ENCODE measurements around the gene RHBDL3.
"Not testable (repeated sequence)": the region's sequence is repeated elsewhere in the genome, so short reads cannot be mapped to it uniquely, and the experiment has no call there.

RHBDL3 gene

GRCh38 chr17:32331243-32332040 lies 65.8 kb downstream of the RHBDL3 start:
- DNase-seq = no peak

- DNase-seq = no peak
Observed at GRCh38 chr17:32333187-32333586, 67.6 kb downstream of the RHBDL3 start.

DNA sequence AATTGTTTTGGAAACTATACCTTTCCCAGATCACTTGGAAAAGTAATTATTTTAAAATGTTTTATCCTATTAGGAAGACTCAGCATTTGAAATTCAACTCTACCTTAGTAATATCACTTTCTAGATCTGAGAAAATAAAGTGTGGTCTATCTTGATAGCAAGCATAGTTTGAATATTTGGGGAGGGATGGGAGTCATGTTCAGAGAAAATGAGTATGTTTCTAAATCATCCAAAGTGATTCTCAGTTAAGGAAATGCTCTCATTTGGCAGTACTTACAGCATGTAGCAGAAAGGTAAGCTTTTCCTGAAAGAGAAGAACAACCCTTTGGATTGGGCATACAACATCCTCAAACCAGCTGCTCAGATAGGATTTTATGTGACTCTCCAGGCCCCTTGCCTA lies 69.4 kb downstream of the RHBDL3 start:
- no peak for DNase-seq

DNA sequence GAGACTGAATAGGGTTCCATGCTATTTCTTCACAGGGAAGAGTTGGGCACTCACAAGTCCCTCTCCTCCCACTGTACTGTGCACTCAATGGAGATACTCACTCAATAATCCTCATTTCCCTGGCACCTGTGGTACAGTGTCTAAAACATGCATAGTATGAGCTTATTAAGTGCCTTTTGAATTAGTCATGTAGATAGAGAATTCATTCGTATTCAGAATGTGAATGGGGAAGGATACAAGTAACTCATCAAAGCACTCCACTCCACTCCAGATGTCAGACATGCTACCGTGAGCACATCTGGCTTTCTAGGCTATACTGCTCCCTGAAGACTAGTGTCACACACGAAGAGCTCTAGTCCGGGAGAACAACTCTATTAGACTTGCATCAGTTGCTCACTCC lies 70.1 kb downstream of the RHBDL3 start:
- no peak for DNase-seq

- peak; percentile 42 for DNase-seq
Observed at GRCh38 chr17:32341141-32341856, 75.7 kb downstream of the RHBDL3 start.

DNA sequence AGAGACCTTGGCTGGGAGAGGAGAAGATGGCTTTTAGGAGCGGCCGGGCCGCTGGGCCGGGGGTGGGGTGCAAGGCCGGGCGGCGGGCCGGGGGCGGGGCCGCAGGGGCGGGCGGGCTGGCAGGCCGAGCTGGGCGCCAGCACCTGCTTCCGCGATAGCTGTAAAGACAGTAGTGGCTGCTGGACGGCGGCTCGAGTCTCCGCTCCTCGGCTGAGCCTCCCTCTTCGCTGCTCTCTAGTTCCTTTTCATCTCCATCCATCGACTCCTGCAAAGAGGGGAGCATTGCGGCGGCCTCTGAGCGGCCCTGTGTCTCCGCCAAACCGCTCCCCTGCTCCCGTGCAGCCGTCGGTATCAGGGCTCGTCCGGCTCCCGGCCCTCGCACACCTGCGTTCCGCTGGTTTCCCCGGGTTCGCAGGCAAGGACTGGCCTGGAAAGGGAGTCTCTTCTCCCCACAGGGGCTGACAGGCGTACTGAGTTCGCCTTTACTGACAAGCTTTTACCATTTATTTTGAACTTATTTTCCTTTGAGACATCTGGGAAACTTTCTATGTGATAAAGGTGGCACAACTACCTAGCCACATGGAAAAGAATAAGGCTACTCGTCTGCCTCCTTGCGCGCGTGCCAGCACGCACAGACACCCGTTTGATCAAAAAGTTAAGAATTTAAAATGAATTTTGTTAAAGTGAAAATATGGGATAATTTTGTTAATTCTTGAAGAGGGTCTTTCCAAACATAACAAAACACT lies 76.4 kb downstream of the RHBDL3 start, which contains the start of gene C17orf75:
TSS of gene C17orf75 (minus strand) at position 317 of the 746 bp plus-strand sequence. CDS start at position 283, 34 bp downstream.
- peak; percentile 84 for DNase-seq

DNA sequence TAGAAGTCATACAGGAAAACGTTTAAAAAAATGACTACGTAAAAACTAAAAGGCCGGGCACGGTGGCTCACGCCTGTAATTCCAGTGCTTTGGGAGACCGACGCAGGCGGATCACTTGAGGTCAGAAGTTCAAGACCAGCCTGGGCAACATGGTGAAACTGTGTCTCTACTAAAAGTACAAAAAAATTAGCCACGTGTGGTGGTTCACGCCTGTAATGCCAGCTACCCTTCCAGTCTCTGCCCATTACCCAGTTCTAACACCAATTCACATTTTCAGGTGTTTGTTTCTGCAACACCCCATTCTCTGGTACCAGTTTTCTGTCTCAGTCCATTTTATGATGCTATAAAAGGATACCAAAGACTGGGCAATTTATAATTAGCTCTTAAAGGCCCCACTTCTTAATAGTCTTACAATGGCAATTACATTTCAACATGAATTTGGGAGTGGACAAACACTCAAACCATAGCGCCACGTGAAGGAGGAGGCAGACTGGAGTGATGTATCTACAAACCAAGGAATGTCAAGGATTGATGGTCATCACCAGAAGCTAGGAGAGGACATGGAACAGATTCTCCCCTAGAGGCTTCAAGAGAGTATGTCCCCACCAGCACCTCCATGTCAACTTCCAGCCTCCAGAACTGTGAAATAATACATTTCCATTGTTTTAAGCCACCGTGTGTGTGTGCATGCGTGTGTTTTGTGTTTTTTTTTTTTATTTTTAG lies 77.1 kb downstream of the RHBDL3 start:
- DNase-seq = peak; percentile 29

DNA sequence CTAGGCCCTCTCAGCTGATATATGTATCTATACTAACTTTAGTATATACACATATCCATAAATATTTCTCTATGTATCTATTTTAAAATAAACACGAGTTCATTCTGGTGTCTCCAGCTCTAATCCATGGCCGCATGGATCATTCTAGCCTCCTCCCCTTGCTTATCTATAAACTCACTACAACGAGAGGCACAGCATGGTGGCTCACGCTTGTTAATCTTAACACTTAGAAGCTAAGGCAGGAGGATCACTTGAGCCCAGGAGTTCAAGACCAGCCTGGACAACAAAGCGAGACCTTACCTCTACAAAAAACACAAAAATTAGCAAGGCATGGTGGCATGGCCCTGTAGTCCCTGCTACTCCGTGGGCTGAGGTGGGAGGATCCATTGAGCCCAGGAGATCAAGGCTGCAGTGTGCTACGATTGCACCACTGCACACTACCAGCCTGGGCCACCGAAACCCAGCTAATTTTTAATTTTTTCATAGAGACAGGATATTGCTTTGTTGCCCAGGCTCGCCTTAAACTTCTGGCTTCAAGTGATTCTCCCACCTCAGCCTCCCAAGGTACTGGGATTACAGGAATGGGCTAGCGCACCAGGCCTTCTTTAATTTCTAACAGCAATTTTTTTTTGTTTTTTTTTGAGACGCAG lies 80.4 kb downstream of the RHBDL3 start:
- DNase-seq = no peak

GRCh38 chr17:32348483-32348800 lies 82.8 kb downstream of the RHBDL3 start:
- no peak for DNase-seq

GRCh38 chr17:32349503-32349853 lies 83.8 kb downstream of the RHBDL3 start:
- DNase-seq = peak; percentile 33

DNA sequence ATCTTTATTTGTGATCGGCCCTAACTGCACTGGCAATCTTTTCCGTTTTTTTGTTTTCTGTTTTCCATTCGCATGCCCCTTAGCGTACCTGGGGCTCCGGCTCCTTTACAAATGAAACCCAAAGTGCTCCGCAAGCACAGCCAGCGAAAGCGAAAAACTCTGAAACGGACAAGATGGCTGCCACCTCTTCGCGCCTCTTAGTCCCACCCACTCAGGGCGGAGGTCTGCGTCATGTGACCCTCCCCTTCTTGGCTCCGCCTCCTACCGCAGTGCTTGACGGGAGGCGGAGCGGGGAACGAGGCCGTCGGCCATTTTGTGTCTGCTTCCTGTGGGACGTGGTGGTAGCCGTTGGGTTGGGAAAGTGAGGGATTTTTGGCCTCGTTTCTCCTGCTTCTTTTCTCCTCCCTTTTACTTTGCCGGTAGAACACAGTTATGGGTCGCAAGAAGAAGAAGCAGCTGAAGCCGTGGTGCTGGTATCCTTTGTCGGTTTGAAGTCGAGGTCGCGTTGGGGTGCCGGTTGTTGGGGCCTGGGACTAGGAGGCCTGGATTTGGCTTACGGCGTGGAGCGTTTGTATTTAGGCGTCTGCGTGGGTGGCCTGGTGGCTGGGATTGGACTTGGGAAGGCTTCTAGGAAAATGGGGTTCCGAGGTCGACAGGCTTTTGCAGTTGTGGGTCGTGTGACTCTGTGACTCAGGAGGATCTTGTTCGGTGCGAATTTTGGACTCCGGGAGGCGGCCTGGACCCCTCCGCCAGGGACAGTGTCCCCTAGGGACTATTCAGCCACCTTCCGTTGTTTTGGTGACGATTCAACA lies 84.4 kb downstream of the RHBDL3 start, which contains the start of gene ZNF207:
TSS of gene ZNF207 (plus strand) at position 304 of the 812 bp plus-strand sequence. CDS start at position 433, 129 bp downstream.
- peak; percentile 98 for DNase-seq

DNA sequence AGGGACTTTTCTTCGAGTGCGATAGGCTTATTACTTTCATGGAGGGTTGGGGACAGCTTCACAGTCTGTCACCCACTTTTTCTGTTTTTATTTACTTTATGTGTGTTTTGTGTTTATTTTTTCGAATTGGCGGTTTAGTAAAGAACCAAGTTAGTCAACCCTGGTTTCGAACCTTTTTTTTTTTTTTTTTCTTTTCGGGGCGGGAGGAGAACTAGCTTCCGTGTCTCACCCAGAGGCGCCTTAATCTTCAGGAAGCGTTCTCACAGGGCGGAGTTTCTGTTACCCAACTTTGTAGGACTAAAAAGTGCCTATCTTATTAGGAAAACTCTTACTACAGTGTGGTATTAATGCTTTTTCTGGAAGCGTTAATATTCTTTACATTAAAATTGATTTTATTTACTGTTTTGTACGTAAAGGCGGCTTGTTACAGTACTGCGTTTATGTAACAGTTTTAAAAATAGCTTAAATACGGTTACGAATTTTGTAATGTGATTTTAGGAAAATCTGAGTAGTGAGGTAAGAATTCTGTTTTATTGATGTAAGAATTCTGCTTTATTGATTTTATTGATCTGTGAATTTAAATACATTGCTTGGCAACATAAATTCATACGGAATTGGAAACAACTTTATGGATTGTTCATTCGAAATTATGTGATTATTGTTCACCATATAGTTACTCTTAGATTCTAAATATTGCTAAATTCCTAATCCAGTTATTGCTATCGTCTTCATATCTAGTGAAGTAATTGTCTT lies 85.2 kb downstream of the RHBDL3 start:
- DNase-seq = peak; percentile 59

DNA sequence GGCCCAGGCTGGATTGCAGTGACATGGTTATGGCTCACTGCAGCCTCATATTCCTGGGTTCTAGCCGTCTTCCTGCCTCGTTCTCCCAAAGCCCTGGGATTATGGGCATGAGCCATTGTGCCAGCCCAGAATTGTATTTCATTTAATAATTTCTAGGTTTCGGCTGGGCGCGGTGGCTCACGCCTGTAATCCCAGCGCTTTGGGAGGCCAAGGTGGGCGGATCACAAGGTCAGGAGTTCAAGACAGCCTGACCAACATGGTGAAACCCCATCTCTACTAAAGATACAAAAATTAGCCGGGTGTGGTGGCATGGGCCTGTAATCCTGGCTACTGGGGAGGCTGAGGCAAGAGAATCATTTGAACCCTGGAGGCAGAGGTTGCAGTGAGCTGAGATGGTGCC lies 87.1 kb downstream of the RHBDL3 start:
- not testable (repeated sequence) for DNase-seq

GRCh38 chr17:32355649-32356377 lies 90.2 kb downstream of the RHBDL3 start:
- DNase-seq = no peak

GRCh38 chr17:32356378-32356743 lies 90.7 kb downstream of the RHBDL3 start:
- DNase-seq = no peak

DNA sequence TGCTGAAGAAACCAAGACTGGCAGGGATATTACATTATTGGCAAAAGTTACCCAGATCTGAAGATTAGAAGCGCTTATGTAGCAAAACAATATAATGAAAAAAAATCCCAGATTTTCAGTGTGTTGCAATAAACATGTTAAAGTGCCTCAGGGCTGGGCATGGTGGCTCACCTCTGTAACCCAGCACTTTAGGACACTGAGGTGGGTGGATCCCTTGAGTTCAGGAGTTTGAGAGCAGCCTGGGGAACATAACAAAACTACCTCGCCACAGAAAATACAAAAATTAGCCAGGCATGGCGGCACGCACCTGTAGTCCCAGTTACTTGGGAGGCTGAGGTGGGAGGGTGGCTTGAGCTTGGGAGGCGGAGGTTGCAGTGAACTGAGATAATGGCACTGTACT lies 91.1 kb downstream of the RHBDL3 start:
- DNase-seq = no peak

GRCh38 chr17:32357615-32358014 lies 92.0 kb downstream of the RHBDL3 start:
- DNase-seq = no peak

GRCh38 chr17:32361270-32361669 lies 95.6 kb downstream of the RHBDL3 start:
- DNase-seq = no peak

DNA sequence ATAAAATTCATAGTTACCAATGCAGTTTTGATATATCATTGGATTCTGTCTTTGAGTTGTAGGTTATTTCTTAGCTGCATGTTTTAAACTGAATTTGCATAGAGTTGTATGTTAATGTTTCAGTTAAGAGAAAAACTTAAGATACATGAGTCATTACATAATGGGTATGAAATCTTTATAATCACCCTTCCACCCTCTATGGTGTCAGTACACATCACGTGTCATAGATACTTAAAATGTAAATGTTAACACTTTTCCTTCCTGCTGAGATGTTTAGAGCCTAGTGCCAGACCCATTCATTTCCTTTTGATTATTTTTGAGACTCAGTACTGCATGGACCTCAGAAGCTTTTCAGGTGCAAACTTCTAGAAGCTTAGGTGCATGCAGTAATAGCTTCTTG lies 104.8 kb downstream of the RHBDL3 start:
- DNase-seq = no peak
